ENCODE measurements around the gene SPATA1.

SPATA1 gene

GRCh38 chr1:84598418-84598817 is 92.2 kb downstream of the SPATA1 start:
- DNase-seq = no peak

DNA sequence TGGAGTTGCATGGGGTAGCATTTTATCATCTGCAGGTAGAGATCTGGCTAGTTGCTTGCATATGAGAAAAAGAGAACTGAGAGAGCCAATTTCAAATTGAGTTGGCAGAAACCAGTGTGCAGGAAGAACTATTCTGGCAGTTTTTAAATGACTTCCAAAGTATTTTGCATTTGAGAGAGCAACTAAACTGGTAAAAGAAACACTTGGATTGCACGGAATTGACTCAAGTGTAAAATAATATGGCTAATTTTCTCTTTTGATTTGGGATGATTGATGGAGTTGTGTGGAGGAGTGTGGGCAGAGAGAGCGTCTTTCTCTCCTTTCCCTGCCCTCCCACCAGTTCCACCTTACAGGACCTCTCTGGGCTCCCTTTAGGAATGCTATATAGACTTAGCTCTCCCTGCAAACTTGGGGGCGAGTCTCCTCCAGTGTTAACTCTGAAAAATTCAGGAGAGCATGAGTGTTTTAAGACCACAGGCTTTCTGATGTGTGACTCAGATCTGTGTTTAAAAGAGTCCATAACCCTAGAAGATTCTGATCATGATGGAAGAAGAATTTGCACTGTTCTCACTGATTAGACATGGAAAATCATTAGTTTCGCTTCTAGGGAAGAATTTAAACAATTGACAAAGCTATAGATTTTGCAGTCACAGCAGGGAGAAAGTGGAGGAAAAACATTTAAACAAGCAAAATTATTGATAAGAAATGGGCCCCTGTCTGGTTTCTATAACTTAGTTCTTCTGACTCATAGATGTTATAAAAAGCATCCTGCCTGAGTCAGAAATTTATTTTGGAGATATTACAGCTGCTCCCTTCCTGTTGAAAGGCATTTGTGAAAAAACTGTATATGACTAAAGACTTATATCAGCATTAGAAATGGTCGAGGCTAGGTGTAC is 92.9 kb downstream of the SPATA1 start:
- DNase-seq = no peak

GRCh38 chr1:84600796-84601195 is 94.6 kb downstream of the SPATA1 start:
- DNase-seq = no peak

DNA sequence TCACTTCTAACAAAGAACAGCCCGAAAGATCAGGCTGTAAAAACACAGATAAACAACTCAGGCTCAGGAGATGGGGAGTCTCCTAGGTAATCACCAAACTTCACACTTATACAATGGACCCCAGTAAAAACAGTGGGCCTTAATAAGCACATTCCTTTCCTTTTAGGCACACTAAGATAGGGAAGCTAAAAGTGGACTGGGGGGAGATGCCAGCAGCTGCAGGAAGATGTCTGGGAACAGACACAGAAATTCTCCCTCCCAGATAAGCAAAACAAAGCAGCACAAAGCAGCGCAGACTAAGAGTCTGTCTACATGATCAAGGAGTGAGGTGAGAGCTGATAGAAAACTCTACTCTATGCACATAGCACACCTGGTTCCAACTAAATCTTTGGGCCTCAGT is 97.0 kb downstream of the SPATA1 start:
- no peak for DNase-seq

- DNase-seq = no peak
Observed at GRCh38 chr1:84603941-84604830, 98.0 kb downstream of the SPATA1 start.

- DNase-seq = no peak
Observed at GRCh38 chr1:84605157-84605556, 99.0 kb downstream of the SPATA1 start.

DNA sequence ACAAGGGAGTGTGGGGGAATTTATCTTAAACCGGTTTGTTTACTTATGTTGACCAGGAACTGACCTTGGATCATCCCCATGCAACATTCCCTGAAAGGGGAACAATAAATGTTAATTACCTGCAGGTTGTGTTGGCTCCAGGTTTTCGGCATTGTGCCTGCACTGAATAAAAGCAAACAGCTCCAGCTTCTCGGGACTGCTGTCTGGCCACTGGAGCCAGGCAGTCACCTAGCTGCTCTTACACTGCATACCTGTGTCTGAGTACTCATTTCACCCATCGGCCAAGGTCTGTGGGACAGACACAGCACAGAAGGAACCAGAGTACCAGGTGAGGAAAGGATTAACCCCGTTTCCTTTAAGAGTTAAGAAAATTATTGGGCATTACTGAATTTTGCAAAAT is 100.8 kb downstream of the SPATA1 start:
- no peak for DNase-seq

GRCh38 chr1:84611091-84611490 is 104.9 kb downstream of the SPATA1 start:
- no peak for DNase-seq

GRCh38 chr1:84611796-84612195 is 105.6 kb downstream of the SPATA1 start:
- DNase-seq = no peak

GRCh38 chr1:84613026-84613425 is 106.8 kb downstream of the SPATA1 start:
- no peak for DNase-seq

DNA sequence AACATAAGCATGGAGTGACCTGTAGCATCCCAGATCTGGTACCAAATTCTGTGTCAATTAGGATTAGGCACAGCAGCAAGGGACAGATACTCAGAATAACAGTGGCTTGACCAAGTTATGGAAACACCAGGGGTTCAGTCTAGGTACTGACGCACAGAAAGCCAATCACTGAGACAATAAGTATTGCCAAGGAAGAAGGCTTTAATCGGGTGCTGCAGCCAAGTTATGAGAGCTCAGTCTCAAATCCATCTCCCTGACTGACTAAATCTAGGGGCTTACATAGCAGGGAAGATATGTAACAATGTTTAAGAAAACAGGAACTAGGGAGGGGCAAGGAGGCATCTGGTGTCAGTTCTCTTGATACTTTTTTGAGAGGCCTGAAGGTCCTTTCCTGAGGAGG is 107.7 kb downstream of the SPATA1 start:
- no peak for DNase-seq

- DNase-seq = no peak
Observed at GRCh38 chr1:84615790-84616189, 109.6 kb downstream of the SPATA1 start.

Data from NCI-H187 (cell line).